ENCODE results near the gene SGTA. TPM values are rescaled to one million over a fixed set of nuclear protein-coding genes. Genes with fewer than 3 reads are reported as not detected.

Gene SGTA
- total and polyA plus RNA-seq, 2 experiments from 2014 or later, result 71.6 to 102 TPM

GRCh38 chr19:2827022-2827421 is 43.9 kb upstream of the SGTA start (continued):
- TF ChIP-seq, protein P1, sequence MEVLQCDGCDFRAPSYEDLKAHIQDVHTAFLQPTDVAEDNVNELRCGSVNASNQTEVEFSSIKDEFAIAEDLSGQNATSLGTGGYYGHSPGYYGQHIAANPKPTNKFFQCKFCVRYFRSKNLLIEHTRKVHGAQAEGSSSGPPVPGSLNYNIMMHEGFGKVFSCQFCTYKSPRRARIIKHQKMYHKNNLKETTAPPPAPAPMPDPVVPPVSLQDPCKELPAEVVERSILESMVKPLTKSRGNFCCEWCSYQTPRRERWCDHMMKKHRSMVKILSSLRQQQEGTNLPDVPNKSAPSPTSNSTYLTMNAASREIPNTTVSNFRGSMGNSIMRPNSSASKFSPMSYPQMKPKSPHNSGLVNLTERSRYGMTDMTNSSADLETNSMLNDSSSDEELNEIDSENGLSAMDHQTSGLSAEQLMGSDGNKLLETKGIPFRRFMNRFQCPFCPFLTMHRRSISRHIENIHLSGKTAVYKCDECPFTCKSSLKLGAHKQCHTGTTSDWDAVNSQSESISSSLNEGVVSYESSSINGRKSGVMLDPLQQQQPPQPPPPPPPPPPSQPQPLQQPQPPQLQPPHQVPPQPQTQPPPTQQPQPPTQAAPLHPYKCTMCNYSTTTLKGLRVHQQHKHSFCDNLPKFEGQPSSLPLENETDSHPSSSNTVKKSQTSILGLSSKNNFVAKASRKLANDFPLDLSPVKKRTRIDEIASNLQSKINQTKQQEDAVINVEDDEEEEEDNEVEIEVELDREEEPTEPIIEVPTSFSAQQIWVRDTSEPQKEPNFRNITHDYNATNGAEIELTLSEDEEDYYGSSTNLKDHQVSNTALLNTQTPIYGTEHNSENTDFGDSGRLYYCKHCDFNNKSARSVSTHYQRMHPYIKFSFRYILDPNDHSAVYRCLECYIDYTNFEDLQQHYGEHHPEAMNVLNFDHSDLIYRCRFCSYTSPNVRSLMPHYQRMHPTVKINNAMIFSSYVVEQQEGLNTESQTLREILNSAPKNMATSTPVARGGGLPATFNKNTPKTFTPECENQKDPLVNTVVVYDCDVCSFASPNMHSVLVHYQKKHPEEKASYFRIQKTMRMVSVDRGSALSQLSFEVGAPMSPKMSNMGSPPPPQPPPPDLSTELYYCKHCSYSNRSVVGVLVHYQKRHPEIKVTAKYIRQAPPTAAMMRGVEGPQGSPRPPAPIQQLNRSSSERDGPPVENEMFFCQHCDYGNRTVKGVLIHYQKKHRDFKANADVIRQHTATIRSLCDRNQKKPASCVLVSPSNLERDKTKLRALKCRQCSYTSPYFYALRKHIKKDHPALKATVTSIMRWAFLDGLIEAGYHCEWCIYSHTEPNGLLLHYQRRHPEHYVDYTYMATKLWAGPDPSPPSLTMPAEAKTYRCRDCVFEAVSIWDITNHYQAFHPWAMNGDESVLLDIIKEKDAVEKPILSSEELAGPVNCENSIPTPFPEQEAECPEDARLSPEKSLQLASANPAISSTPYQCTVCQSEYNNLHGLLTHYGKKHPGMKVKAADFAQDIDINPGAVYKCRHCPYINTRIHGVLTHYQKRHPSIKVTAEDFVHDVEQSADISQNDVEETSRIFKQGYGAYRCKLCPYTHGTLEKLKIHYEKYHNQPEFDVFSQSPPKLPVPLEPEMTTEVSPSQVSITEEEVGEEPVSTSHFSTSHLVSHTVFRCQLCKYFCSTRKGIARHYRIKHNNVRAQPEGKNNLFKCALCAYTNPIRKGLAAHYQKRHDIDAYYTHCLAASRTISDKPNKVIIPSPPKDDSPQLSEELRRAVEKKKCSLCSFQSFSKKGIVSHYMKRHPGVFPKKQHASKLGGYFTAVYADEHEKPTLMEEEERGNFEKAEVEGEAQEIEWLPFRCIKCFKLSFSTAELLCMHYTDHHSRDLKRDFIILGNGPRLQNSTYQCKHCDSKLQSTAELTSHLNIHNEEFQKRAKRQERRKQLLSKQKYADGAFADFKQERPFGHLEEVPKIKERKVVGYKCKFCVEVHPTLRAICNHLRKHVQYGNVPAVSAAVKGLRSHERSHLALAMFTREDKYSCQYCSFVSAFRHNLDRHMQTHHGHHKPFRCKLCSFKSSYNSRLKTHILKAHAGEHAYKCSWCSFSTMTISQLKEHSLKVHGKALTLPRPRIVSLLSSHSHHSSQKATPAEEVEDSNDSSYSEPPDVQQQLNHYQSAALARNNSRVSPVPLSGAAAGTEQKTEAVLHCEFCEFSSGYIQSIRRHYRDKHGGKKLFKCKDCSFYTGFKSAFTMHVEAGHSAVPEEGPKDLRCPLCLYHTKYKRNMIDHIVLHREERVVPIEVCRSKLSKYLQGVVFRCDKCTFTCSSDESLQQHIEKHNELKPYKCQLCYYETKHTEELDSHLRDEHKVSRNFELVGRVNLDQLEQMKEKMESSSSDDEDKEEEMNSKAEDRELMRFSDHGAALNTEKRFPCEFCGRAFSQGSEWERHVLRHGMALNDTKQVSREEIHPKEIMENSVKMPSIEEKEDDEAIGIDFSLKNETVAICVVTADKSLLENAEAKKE (CRISPR knock-in tag; IDR thresholded peaks at IDR 0.05), result no peak
- no peak for TF ChIP-seq CTCF (conservative IDR thresholded peaks at IDR 0.05; ENCODE audit: low read depth in 2 of 2)
- no peak for TF ChIP-seq ZNF114 (CRISPR knock-in tag; IDR thresholded peaks at IDR 0.05)
- TF ChIP-seq POLR2AphosphoS5 (IDR thresholded peaks at IDR 0.05; ENCODE audit: low read depth), result no peak

GRCh38 chr19:2824129-2824528 is 41.1 kb upstream of the SGTA start:
- Histone ChIP-seq H3K4me3 (no peak overlapping the region), H3F3A (replicated peaks; ENCODE audit: low read depth) (no peaks in the 10 kb centered on the region), H3K4me2 (no peak overlapping the region), H3K27me3 (ENCODE audit: insufficient read depth) (no peaks in the 10 kb centered on the region), H4K20me1 (replicated peaks; ENCODE audit: insufficient read depth) (no peaks in the 10 kb centered on the region), H3K4me1 (ENCODE audit: insufficient read depth) (no peaks in the 10 kb centered on the region), H2AFZ (no peak overlapping the region), H3K27ac (ENCODE audit: low read depth) (no peak overlapping the region), H3K9me2 (ENCODE audit: insufficient read depth) (no peaks in the 10 kb centered on the region), H3K36me3 (ENCODE audit: insufficient read depth) (no peaks in the 10 kb centered on the region), H3K79me2 (replicated peaks; ENCODE audit: insufficient read depth) (no peaks in the 10 kb centered on the region)
- peaks cover 55% of the 10 kb centered on the region for H3K36me3 Mint-ChIP-seq (ENCODE audit: low read depth)
- H3K4me1 Mint-ChIP-seq, result no peaks in the 10 kb centered on the region; the same call in 2 of the 3 replicates
- no peak overlapping the region for H3K4me3 Mint-ChIP-seq
- no peak for ATAC-seq
- DNase-seq (ENCODE audit: low spot score), result no peak
- peaks cover 5% of the 10 kb centered on the region for H3K27me3 Mint-ChIP-seq (ENCODE audit: insufficient read depth, low read depth, poor library complexity)
- H3K9me3 Mint-ChIP-seq, result peaks cover 40% of the 10 kb centered on the region
- H3K27ac Mint-ChIP-seq, result no peak overlapping the region
- TF ChIP-seq ZNF331 (CRISPR knock-in tag; IDR thresholded peaks at IDR 0.05; ENCODE audit: low read depth) (no peak), CREB1 (CRISPR knock-in tag; IDR thresholded peaks at IDR 0.05; ENCODE audit: low read depth) (no peak), STAT1 (IDR thresholded peaks at IDR 0.05; ENCODE audit: unreplicated experiment) (no peak), ETS1 (IDR thresholded peaks at IDR 0.05) (no peak), JUNB (IDR thresholded peaks at IDR 0.05; ENCODE audit: unreplicated experiment) (no peak), NANOG (IDR thresholded peaks at IDR 0.05; ENCODE audit: borderline replicate concordance) (no peak), EZH2phosphoT487 (IDR thresholded peaks at IDR 0.05; ENCODE audit: unreplicated experiment) (no peak), EZH2 (IDR thresholded peaks at IDR 0.05; ENCODE audit: low read depth, unreplicated experiment) (no peak), CTCF (conservative IDR thresholded peaks at IDR 0.05; ENCODE audit: low read depth in 2 of 2) (no peak), ZNF114 (CRISPR knock-in tag; IDR thresholded peaks at IDR 0.05) (no peak), POLR2AphosphoS5 (IDR thresholded peaks at IDR 0.05; ENCODE audit: low read depth) (no peak)
